ENCODE measurements around the gene ZMYND8. TPM values are rescaled to one million over a fixed set of nuclear protein-coding genes. Genes with fewer than 3 reads are reported as not detected.
A peak's percentile ranks its signal among the peaks of the same experiment; 100 is the strongest.

ZMYND8 gene
- total and polyA plus RNA-seq, 2 of the 8 experiments (the other 6 are each of a cell fraction or from before 2014, with no cell fraction given) = 50.5 to 163 TPM

- no peak overlapping the region for H3K14ac ChIP-seq (ENCODE audit: insufficient read length)
- no peak for DNase-seq (ENCODE audit: low read depth in 1 of 2, low spot score in 2 of 2)
- H2AK5ac ChIP-seq (ENCODE audit: low read depth, low read length) = peak overlapping the region; percentile 99
- CTCF ChIA-PET (ENCODE audit: partially characterized antibody) = interaction anchor here (1.0 to 6.4 kb wide), 6 partner anchors 9 to 96 kb away, joined by 3 to 71 read pairs (median 8); no protein-coding TSS in a partner anchor
- H2BK20ac ChIP-seq (ENCODE audit: low read length) = no peak overlapping the region
- no peak overlapping the region for H2AFZ ChIP-seq (ENCODE audit: low read length)
- H3K9ac ChIP-seq (replicated peaks in 1 of 4; ENCODE audit: extremely low read depth in 1 of 4, low read depth in 3 of 4, low read length in 3 of 4) = peak overlapping the region; percentile 14 to 77 (median 64); a peak in 6 of 7 replicates
- H3K18ac ChIP-seq (ENCODE audit: extremely low read depth, low read length) = peak overlapping the region; percentile 100
- peak overlapping the region; percentile 66 for H3K56ac ChIP-seq (replicated peaks; ENCODE audit: insufficient read length, low read depth, low read length)
- no peak overlapping the region for H3K23ac ChIP-seq (ENCODE audit: insufficient read length)
- no peak overlapping the region for H4K8ac ChIP-seq (ENCODE audit: extremely low read depth, insufficient read depth, low read length)
- no peaks in the 10 kb centered on the region for H3K9me3 ChIP-seq (ENCODE audit: insufficient read depth in 2 of 2, low read depth in 1 of 2, low read length in 1 of 2)
- no peaks in the 10 kb centered on the region for H3K27me3 ChIP-seq (replicated peaks in 1 of 4; ENCODE audit: control insufficient read depth in 3 of 4, extremely low read depth in 1 of 4, insufficient read depth in 3 of 4, low read length in 3 of 4)
- H4K20me1 ChIP-seq (replicated peaks in 1 of 2; ENCODE audit: control insufficient read depth in 1 of 2, insufficient read depth in 2 of 2, low read length in 2 of 2) = no peaks in the 10 kb centered on the region
- peak overlapping the region; percentile 64 to 84 (median 76) for H3K4me3 ChIP-seq (ENCODE audit: extremely low read depth in 1 of 4, insufficient read depth in 2 of 4, low read depth in 3 of 4, low read length in 4 of 4)
- H4K5ac ChIP-seq (ENCODE audit: insufficient read length, low read depth, low read length) = peak overlapping the region; percentile 70
- peak overlapping the region; percentile 97 for H2BK120ac ChIP-seq (replicated peaks; ENCODE audit: low read depth, low read length)
- FAIRE-seq = no peak
- peak overlapping the region; percentile 98 for H4K91ac ChIP-seq (replicated peaks; ENCODE audit: insufficient read length, low read length)
- peak overlapping the region; percentile 99; the same call in 1 of the 2 replicates for H2BK5ac ChIP-seq (ENCODE audit: low read depth, low read length)
- H3K4ac ChIP-seq (replicated peaks; ENCODE audit: insufficient read length, low read depth, low read length) = peak overlapping the region; percentile 55
- peak overlapping the region; percentile 82 to 87 for H3K4me2 ChIP-seq (ENCODE audit: insufficient read depth in 1 of 2, low read depth in 2 of 2, low read length in 2 of 2)
- H3K79me2 ChIP-seq (ENCODE audit: control insufficient read depth in 1 of 2, insufficient read depth in 2 of 2, low read length in 2 of 2) = peaks cover 35 to 54% of the 10 kb centered on the region in 2 experiments
- H2BK12ac ChIP-seq (ENCODE audit: low read depth, low read length) = peak overlapping the region; percentile 91
- POLR2A ChIA-PET (ENCODE audit: partially characterized antibody) = interaction anchor here (0.9 to 42.1 kb wide), 10 partner anchors 9 to 96 kb away, joined by 3 to 1191 read pairs (median 5); partner anchors contain the start of gene ZMYND8
- 0 out of 2 replicates have a peak overlapping the region, but pooled peaks have one; percentile 72 for H2BK15ac ChIP-seq (ENCODE audit: low read length)
- WGBS, 2 experiments (ENCODE audit: extremely low coverage in 1 of 2, insufficient coverage in 1 of 2, insufficient read length in 1 of 2, insufficient replicate concordance in 2 of 2, low coverage in 1 of 2, low lambda C conversion rate in 2 of 2, missing lambda C conversion rate in 1 of 2) = 37% methylated on average over 7 of the region's 7 CpGs; no CpG with 5 or more reads in 1 of the 2 experiments
- H3K23me2 ChIP-seq (ENCODE audit: low read depth, low read length) = peaks cover 11% of the 10 kb centered on the region
- peaks cover 0 to 25% (median 2%) of the 10 kb centered on the region in 4 experiments; a peak in 3 of 8 replicates for H3K36me3 ChIP-seq (ENCODE audit: control insufficient read depth in 2 of 4, insufficient read depth in 4 of 4, low read length in 3 of 4)
- H3K27ac ChIP-seq (ENCODE audit: low read depth, low read length) = peak overlapping the region; percentile 86
- no peaks in the 10 kb centered on the region; the same call in 1 of the 2 replicates for H3K79me1 ChIP-seq (ENCODE audit: low read depth, low read length)
- H3K4me1 ChIP-seq (replicated peaks in 1 of 4; ENCODE audit: control insufficient read depth in 3 of 4, insufficient read depth in 4 of 4, low read length in 3 of 4) = peaks cover 4 to 18% (median 13%) of the 10 kb centered on the region in 4 experiments
- TF ChIP-seq ATF3 (IDR thresholded peaks at IDR 0.05; ENCODE audit: insufficient read depth, low read depth, low read length) (no peak), RXRA (IDR thresholded peaks at IDR 0.05; ENCODE audit: insufficient read depth, low read depth, low read length) (no peak), CBX5 (IDR thresholded peaks at IDR 0.05; ENCODE audit: low read depth, low read length) (no peak), NANOG (IDR thresholded peaks at IDR 0.05; ENCODE audit: insufficient read depth, low read depth, low read length, poor library complexity, severe bottlenecking) (peak; percentile 4), SP1 (IDR thresholded peaks at IDR 0.05; ENCODE audit: low read depth, low read length) (no peak), MAX (IDR thresholded peaks at IDR 0.05) (peak; percentile 46; the same call in 1 of the 2 replicates), PHF8 (conservative IDR thresholded peaks at IDR 0.05; ENCODE audit: low read depth, low read length) (no peak), HDAC6 (IDR thresholded peaks at IDR 0.05; ENCODE audit: low read depth, low read length) (no peak), RNF2 (IDR thresholded peaks at IDR 0.05; ENCODE audit: borderline replicate concordance, low read depth, low read length, missing control alignments, poor library complexity, severe bottlenecking) (no peak), ASH2L (IDR thresholded peaks at IDR 0.05; ENCODE audit: low read length) (no peak), NRF1 (IDR thresholded peaks at IDR 0.05; ENCODE audit: low read depth, low read length) (no peak)
Observed at GRCh38 chr20:47368301-47368700, 11.8 kb upstream of the ZMYND8 start.

Data from H1 (cell line).